ENCODE data around the gene APOBEC4. TPM values are rescaled to one million over a fixed set of nuclear protein-coding genes. Genes with fewer than 3 reads are reported as not detected.

Gene APOBEC4
- total RNA-seq, 1 experiment from 2014 or later, result not detected

- CTCF ChIA-PET, result interaction anchor here (0.6 kb wide), 1 partner anchor 11 kb away, joined by 4 read pairs; no protein-coding TSS in a partner anchor
- no peak for ATAC-seq
- no peaks in the 10 kb centered on the region for H3K4me1 ChIP-seq (ENCODE audit: control insufficient read depth, insufficient read depth, low read length)
- intact Hi-C loops (cut with micrococcal nuclease; ENCODE audit: unreplicated experiment) (no loop called here), in situ Hi-C loops (cut with HindIII; ENCODE audit: low pct_unique_long_range_greater_than_20kb, low sequenced_read_pairs) (no loop called here)
- no peaks in the 10 kb centered on the region for H3K9me3 ChIP-seq (ENCODE audit: control insufficient read depth, insufficient read depth, low read depth, low read length)
- POLR2A ChIA-PET, result no interaction called here
- H3K27me3 ChIP-seq (ENCODE audit: control insufficient read depth, insufficient read depth, low read length), result no peaks in the 10 kb centered on the region; the same call in 1 of the 2 replicates
- TF ChIP-seq TCF7L2 (IDR thresholded peaks at IDR 0.05; ENCODE audit: low read depth, low read length) (no peak), POLR2AphosphoS5 (IDR thresholded peaks at IDR 0.05; ENCODE audit: low read depth, low read length) (no peak)
- TF ChIP-seq, protein P1, sequence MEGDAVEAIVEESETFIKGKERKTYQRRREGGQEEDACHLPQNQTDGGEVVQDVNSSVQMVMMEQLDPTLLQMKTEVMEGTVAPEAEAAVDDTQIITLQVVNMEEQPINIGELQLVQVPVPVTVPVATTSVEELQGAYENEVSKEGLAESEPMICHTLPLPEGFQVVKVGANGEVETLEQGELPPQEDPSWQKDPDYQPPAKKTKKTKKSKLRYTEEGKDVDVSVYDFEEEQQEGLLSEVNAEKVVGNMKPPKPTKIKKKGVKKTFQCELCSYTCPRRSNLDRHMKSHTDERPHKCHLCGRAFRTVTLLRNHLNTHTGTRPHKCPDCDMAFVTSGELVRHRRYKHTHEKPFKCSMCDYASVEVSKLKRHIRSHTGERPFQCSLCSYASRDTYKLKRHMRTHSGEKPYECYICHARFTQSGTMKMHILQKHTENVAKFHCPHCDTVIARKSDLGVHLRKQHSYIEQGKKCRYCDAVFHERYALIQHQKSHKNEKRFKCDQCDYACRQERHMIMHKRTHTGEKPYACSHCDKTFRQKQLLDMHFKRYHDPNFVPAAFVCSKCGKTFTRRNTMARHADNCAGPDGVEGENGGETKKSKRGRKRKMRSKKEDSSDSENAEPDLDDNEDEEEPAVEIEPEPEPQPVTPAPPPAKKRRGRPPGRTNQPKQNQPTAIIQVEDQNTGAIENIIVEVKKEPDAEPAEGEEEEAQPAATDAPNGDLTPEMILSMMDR (IDR thresholded peaks at IDR 0.05), result no peak
- H3K36me3 ChIP-seq (ENCODE audit: control insufficient read depth, insufficient read depth, low read length), result no peaks in the 10 kb centered on the region
- no peak for DNase-seq (ENCODE audit: low read depth, low spot score)
- no peak overlapping the region for H3K4me3 ChIP-seq (ENCODE audit: low read depth in 2 of 2, low read length in 2 of 2)
- BruUV-seq (replicated peaks), result no TSS peak
- no peak overlapping the region for H3K27ac ChIP-seq (ENCODE audit: low read length)
Measured at GRCh38 chr1:183673605-183674323, 20.6 kb upstream of the APOBEC4 start.

DNA sequence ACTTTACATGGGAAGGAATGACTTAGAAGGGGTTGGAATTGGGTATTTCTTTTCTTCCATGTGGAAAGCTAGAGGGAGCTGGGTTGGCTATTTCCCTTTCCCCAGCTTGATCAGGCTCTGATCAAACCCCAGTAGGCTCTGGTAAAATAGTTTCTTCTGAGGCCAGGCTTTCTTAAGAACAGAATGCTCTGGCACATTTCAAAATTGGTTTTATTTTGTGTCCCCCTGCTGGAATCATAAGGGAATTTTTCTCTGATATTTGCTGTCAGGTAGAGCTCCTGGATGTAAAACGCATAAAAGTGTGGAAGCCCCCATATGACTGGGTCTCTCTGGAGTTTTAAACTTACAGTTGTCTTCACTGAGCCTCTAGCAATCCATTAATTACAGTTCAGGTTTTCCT, 17.1 kb upstream of the APOBEC4 start:
- intact Hi-C loops (cut with micrococcal nuclease; ENCODE audit: unreplicated experiment) (no loop called here), in situ Hi-C loops (cut with HindIII; ENCODE audit: low pct_unique_long_range_greater_than_20kb, low sequenced_read_pairs) (no loop called here)
- no peaks in the 10 kb centered on the region; the same call in 1 of the 2 replicates for H3K27me3 ChIP-seq (ENCODE audit: control insufficient read depth, insufficient read depth, low read length)
- no TSS peak for BruUV-seq (replicated peaks)
- no peaks in the 10 kb centered on the region for H3K4me1 ChIP-seq (ENCODE audit: control insufficient read depth, insufficient read depth, low read length)
- no peak overlapping the region for H3K27ac ChIP-seq (ENCODE audit: low read length)
- DNase-seq (ENCODE audit: low read depth, low spot score) (no peak), ATAC-seq (no peak)
- TF ChIP-seq, protein P1 (IDR thresholded peaks at IDR 0.05), result 0 out of 2 replicates have a peak, but pooled peaks have one; percentile 12
- TF ChIP-seq, protein P2, sequence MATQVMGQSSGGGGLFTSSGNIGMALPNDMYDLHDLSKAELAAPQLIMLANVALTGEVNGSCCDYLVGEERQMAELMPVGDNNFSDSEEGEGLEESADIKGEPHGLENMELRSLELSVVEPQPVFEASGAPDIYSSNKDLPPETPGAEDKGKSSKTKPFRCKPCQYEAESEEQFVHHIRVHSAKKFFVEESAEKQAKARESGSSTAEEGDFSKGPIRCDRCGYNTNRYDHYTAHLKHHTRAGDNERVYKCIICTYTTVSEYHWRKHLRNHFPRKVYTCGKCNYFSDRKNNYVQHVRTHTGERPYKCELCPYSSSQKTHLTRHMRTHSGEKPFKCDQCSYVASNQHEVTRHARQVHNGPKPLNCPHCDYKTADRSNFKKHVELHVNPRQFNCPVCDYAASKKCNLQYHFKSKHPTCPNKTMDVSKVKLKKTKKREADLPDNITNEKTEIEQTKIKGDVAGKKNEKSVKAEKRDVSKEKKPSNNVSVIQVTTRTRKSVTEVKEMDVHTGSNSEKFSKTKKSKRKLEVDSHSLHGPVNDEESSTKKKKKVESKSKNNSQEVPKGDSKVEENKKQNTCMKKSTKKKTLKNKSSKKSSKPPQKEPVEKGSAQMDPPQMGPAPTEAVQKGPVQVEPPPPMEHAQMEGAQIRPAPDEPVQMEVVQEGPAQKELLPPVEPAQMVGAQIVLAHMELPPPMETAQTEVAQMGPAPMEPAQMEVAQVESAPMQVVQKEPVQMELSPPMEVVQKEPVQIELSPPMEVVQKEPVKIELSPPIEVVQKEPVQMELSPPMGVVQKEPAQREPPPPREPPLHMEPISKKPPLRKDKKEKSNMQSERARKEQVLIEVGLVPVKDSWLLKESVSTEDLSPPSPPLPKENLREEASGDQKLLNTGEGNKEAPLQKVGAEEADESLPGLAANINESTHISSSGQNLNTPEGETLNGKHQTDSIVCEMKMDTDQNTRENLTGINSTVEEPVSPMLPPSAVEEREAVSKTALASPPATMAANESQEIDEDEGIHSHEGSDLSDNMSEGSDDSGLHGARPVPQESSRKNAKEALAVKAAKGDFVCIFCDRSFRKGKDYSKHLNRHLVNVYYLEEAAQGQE (IDR thresholded peaks at IDR 0.05; ENCODE audit: insufficient read depth in 1 of 2, low read depth in 2 of 2, low read length in 1 of 2), result no peak
- no peaks in the 10 kb centered on the region for H3K36me3 ChIP-seq (ENCODE audit: control insufficient read depth, insufficient read depth, low read length)
- CTCF ChIA-PET, result interaction anchor here (0.6 kb wide), 1 partner anchor 15 kb away, joined by 3 read pairs; no protein-coding TSS in a partner anchor
- no peaks in the 10 kb centered on the region for H3K9me3 ChIP-seq (ENCODE audit: control insufficient read depth, insufficient read depth, low read depth, low read length)
- no peak overlapping the region for H3K4me3 ChIP-seq (ENCODE audit: low read depth in 2 of 2, low read length in 2 of 2)
- POLR2A ChIA-PET, result no interaction called here

Data from Panc1 (cell line).